ENCODE data around the gene GLDN.

The GLDN gene

GRCh38 chr15:51331141-51331540 is 10.3 kb upstream of the GLDN start:
- H3K4me3 ChIP-seq (ENCODE audit: low read depth, low read length): no peak overlapping the region
- no peak for DNase-seq (ENCODE audit: low read depth)
- TF ChIP-seq CTCF (IDR thresholded peaks at IDR 0.05; ENCODE audit: low read depth, low read length, missing control alignments): no peak
- in situ Hi-C loops (cut with HindIII; ENCODE audit: low sequenced_read_pairs): no loop called here

- in situ Hi-C loops (cut with HindIII; ENCODE audit: low sequenced_read_pairs): no loop called here
- no peak for TF ChIP-seq CTCF (IDR thresholded peaks at IDR 0.05; ENCODE audit: low read depth, low read length, missing control alignments)
- DNase-seq (ENCODE audit: low read depth): no peak
- no peak overlapping the region for H3K4me3 ChIP-seq (ENCODE audit: low read depth, low read length)
Observed at GRCh38 chr15:51332206-51333147, 9.0 kb upstream of the GLDN start.

DNA sequence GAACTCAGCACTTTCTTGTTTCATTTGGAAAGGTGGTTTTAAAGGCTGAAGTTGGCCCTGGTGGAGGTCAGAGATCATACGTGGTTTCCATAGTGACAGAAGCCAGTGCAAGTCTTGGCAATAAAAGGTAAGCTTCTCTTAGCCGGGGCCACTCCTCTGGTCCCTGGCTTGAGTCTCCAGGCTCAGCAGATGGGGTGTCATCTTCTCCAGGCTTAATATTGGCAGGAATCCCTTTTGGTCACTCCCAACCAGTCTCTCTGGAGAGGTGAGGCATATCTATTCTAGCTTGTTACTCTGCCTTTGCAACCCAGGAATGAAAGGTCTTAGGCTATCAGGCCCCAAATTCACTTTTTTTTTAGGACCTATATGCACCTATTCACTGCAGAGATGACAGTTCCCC is 7.9 kb upstream of the GLDN start:
- in situ Hi-C loops (cut with HindIII; ENCODE audit: low sequenced_read_pairs): no loop called here
- DNase-seq (ENCODE audit: low read depth): no peak
- H3K4me3 ChIP-seq (ENCODE audit: low read depth, low read length): no peak overlapping the region
- TF ChIP-seq CTCF (IDR thresholded peaks at IDR 0.05; ENCODE audit: low read depth, low read length, missing control alignments): no peak

DNA sequence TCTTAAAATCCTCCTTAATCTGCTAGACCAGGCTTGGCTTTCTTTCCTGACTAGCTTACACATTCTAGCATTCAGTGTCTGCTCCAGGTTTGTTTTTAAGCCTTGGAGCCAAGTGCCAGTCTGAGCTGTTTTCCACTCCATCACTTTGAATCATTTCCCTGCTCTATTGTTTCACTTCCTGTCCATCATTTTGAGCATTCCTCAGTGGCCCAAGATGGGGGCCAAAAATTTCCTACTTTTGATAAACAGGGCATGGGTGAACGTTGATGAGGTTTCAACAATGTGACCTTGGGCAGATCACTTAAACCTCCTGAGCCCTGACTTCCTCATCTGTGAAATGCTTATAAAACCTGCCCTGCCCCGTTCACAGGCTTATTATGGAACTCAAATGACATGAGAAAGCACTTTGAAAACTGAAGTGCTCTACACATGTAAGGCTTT is 7.4 kb upstream of the GLDN start:
- no peak overlapping the region for H3K4me3 ChIP-seq (ENCODE audit: low read depth, low read length)
- in situ Hi-C loops (cut with HindIII; ENCODE audit: low sequenced_read_pairs): no loop called here
- no peak for TF ChIP-seq CTCF (IDR thresholded peaks at IDR 0.05; ENCODE audit: low read depth, low read length, missing control alignments)
- DNase-seq (ENCODE audit: low read depth): no peak

DNA sequence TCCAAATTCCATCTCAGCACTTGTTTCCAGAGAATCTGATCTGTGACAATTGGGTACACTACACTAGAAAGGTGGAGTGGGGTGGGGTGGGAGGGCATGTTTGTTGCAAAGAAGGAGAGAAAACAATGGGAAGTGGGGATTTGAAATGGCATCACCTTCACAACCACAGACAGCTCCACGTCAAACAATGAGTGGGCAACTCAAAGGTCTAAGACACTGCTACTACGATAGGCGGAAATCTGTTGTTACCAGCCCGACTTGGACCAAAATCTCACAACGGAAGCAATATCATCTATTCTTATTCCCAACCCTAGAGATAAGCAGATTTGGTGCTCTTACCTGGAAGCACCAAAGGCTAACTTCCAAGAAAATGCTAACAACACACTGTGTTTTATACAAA is 6.4 kb upstream of the GLDN start:
- H3K4me3 ChIP-seq (ENCODE audit: low read depth, low read length): no peak overlapping the region
- in situ Hi-C loops (cut with HindIII; ENCODE audit: low sequenced_read_pairs): no loop called here
- DNase-seq (ENCODE audit: low read depth): no peak
- no peak for TF ChIP-seq CTCF (IDR thresholded peaks at IDR 0.05; ENCODE audit: low read depth, low read length, missing control alignments)

GRCh38 chr15:51335538-51336410 is 5.7 kb upstream of the GLDN start:
- no peak overlapping the region for H3K4me3 ChIP-seq (ENCODE audit: low read depth, low read length)
- in situ Hi-C loops (cut with HindIII; ENCODE audit: low sequenced_read_pairs): no loop called here
- DNase-seq (ENCODE audit: low read depth): no peak
- TF ChIP-seq CTCF (IDR thresholded peaks at IDR 0.05; ENCODE audit: low read depth, low read length, missing control alignments): no peak

Measured in astrocyte of the cerebellum (primary cell).